ENCODE results near the gene CPT1B.

Gene CPT1B

DNA sequence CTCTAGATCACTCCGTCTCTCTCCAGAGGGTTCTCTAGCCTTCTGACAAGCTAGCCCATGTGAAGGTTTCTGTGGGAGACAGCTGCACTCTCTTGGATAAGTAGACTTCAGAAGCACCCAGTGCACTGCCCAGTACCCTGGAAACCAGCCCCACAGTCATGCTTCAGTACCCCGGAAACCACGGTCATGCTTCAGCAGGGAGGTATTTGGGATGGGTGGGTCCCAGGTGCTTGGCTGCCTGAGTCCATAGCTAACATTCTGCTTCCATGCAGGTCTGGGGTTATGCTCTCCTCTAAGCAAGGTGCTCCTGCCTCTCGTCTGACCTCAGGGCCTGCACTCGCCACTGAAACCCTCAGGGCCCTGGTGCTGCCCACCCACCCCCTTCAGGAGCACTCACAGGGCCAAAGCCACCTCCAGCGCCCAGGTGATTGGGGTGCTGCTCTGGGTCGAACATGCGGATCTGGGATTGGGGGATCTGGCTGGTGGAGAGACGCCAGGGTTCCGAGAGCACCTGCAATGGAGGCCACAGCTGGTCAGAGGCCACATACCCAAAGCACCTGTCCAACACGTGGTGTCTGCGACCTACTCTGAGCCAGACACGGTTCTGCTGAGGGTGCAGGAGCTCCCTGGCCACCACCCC, 8.2 kb downstream of the CPT1B start:
- DNase-seq (ENCODE audit: low read depth in 2 of 2): no peak

DNA sequence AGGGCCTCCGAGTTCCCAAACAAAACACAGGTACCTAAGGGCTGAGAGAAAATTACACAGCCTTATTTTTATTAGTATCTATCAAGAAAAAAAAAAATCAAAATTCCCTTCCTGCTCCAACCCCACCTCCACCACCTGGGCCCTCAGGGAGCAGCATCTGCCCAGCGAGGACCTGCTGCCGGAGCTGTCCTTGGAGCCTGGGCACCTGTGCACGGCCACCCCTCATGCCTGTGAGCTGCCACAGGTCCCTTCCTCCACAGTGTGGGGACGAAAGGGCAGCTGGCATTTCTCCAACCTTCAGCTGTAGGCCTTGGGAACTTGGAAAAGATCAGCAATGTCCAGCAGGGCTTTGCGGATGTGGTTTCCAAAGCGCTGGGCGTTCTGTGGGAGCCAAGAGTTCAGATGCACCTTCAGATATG, 9.2 kb downstream of the CPT1B start:
- no peak for DNase-seq (ENCODE audit: low read depth in 2 of 2)

DNA sequence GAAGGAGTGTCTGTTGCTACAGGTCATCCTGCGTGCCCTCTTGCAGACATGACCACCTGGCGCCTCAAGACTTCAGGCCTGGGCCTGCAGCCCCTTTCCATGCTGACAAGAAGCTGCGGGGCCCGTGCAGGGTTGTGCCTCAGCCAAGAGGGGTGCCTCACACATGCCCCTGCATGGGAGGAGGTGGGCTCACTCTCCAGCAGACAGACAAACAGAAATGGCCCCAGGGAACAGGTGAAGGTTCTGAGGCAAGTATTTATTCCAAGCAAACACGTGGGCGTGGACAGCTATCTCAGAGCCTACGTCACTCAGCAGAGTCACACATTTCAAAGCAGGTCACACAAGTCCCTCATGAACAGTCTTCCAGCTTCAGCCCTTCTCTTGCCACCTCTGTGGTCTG, 9.6 kb downstream of the CPT1B start:
- no peak for DNase-seq (ENCODE audit: low read depth in 2 of 2)

DNA sequence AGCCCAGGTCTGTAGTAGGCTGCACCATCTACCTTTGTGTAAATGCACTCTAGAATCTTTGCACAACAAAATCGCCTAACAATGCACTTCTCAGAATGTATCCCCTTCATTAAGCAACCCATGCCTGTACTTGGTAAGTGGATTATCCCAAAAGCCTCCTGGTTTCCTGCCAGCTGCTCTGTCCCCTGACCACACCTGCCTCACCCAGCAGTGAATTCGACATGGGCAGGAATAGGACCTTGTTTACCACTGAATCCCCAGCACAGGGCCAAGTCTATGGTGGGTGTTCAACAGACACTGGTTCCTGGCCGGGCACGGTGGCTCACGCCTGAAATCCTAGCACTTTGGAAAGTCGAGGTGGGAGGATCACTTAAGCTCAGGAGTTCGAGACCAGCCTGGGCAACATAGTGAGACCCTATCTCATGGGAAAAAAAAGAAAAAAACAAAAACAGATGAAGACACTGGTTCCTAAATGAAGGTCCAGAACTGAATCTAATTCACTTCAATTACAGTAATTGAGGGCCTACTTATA, 10.4 kb downstream of the CPT1B start:
- no peak for DNase-seq (ENCODE audit: low read depth in 2 of 2)

DNA sequence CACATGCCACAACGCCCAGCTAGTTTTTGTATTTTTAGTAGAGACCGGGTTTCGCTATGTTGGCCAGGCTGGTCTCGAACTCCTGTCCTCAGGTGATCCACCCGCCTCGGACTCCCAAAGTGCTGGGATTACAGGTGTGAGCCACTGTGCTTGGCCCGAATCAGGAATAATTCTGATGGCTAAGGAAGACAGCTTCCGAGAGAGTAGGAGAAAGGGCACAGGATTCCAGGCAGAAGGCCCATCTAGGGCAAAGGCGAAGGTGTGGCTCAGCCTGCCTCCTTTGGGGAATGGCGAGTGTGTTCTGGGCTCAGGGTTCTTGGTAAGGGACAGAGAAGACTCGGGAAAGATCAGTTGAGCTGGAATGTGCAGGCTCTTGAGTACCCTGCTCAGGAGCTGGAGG, 13.9 kb downstream of the CPT1B start:
- DNase-seq (ENCODE audit: low read depth in 2 of 2): no peak

DNA sequence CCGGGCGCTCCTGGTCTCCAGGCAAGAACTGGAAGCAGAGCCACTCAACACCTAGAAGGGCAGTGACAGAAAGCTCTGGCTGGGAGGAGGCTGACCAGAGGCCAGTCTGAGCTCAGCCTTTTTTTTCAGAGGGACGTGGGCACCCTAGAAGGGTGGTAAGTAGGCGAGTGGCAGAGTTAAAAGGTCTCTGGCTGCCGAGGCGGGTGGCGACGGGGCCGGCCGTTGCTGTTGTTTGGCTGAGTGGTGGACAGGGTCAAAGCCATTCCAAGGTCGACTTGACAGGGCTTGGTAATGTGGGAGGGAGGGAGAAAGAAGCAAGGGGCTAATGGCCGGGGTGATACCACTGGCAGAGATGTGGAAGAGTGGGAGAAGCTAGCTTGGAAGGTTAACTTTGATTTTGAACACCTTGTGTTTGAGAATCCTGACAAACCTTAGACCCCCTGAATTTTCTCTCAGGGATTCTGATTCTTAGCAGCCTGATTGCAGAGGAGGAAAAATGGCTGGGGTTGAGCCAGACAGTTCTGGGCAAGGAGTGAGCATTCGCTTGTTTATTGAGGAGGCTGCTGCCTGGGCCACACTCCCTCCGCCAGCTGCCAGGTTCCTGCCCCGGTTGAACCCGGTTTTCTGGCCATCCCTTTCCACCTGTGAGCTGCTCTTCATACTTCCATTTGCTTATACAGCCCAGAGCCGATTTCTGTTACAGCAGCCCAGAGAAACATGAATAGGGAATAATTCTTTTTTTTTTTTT, 14.6 kb downstream of the CPT1B start:
- DNase-seq (ENCODE audit: low read depth in 2 of 2): no peak

- DNase-seq (ENCODE audit: low read depth in 2 of 2): peak; percentile 96 to 97
Observed at GRCh38 chr22:50562523-50563412, 15.5 kb downstream of the CPT1B start, which contains the start of gene SYCE3. TSS of gene SYCE3 (minus strand) at chr22:50562919. CDS start at chr22:50556405, 6,514 bp downstream.

GRCh38 chr22:50561401-50562358, 16.5 kb downstream of the CPT1B start:
- no peak for DNase-seq (ENCODE audit: low read depth in 2 of 2)

- DNase-seq (ENCODE audit: low read depth in 2 of 2): no peak
Observed at GRCh38 chr22:50560034-50560433, 18.2 kb downstream of the CPT1B start.

GRCh38 chr22:50556703-50557102, 21.5 kb downstream of the CPT1B start:
- DNase-seq (ENCODE audit: low read depth in 2 of 2): no peak

- no peak for DNase-seq (ENCODE audit: low read depth in 2 of 2)
Observed at GRCh38 chr22:50553310-50553709, 24.9 kb downstream of the CPT1B start.

DNA sequence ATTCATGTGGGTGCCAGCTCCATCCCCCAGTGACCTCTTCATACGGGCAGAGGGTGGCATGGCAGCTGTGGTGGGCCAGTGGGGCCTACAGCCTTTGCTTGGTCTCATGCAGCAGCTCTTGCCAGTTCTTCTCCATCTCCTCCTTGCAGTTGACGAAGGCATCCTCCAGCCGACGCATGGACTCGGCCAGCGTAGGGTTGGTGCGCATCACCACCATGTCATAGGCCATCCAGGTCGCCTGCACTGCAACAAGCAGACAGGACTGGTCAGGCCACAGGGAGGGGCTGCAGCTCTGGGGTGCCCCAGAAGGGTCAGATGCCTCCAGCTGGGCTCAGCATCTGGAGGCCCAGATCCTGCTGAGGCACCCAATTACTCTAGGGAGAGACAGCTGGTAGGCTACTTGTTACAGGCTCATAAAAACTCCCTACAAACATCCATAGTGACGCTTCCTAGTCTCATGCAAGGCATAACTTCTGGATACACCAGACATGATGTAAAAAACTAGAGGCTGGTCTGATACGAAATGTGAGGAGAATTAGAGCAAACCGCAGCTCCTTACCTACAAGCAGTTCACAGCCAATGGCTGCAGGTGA, 27.0 kb downstream of the CPT1B start:
- no peak for DNase-seq (ENCODE audit: low read depth in 2 of 2)

DNA sequence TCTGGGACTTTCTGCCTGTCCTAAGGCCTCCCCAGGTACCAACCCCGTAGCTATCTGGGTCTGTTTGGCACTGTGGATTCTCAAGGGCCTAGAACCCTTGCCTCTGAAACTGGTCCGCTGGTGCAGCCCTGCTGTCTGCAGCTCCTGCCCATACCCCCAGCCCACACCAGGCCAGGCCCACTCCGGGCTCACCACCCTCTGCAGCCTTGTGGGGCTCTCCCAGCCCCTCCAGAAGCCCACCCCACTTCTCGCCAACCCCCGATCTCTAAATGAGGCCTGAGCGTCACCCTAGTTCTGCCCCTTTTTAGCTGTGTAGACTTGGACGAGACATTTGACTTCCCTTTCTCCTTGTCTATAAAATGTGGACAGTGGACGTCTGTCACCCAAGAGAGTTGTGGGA, 27.8 kb downstream of the CPT1B start:
- no peak for DNase-seq (ENCODE audit: low read depth in 2 of 2)

DNA sequence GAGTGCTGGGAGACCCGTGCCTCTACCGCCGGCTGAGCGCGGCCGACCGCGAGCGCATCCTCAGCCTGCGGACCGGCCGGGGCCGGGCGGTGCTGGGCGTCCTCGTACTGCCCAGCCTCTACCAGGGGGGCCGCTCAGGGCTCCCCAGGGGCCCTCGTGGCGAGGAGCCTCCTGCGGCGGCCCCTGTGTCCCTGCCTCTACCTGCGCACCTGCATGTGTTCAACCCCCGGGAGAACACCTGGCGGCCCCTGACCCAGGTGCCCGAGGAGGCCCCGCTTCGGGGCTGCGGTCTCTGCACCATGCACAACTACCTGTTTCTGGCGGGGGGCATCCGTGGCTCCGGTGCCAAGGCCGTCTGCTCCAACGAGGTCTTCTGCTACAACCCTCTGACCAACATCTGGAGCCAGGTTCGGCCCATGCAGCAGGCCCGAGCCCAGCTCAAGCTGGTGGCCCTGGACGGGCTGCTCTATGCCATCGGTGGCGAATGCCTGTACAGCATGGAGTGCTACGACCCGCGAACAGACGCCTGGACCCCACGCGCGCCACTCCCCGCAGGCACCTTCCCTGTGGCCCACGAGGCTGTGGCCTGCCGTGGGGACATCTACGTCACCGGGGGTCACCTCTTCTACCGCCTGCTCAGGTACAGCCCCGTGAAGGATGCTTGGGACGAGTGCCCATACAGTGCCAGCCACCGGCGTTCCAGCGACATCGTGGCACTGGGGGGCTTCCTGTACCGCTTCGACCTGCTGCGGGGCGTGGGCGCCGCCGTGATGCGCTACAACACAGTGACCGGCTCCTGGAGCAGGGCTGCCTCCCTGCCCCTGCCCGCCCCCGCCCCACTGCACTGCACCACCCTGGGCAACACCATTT, 29.1 kb downstream of the CPT1B start:
- DNase-seq (ENCODE audit: low read depth in 2 of 2): no peak

DNA sequence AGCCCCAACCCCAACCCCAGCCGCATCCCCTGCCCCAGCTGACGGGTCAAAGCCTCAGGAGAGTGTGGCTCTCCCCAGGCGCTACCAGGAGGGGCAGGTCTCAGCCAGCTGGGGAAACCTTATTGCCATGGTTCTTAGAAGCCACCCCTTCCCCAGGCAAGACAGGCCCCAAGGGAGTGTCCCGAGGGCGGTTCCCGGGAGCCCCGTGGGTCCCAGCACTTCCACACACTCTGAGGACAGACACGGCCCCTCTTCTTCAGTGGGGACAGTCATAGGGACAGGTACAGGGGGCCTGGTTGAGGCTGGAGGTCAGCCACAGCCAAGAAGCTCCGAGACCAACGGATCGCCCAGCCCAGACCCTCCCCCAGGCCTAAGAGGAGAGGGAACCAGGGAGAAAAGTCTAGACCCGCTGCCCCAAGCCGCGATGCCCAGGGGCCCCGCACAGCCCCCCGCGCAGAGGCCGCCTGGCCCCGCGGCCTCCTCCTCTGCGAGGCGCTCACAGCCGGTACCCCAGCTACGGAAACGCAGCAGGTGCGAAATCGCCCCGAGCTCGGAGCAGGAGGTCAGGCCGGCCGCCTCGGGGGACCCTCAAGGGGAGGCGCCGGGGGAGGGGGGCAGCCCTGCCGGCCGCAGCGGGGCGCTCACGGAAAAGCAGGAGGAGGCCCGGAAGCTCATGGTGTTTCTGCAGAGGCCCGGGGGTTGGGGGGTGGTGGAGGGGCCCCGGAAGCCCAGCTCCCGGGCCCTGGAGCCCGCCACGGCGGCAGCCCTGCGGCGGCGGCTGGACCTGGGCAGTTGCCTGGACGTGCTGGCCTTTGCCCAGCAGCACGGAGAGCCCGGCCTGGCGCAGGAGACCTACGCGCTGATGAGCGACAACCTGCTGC, 29.9 kb downstream of the CPT1B start:
- no peak for DNase-seq (ENCODE audit: low read depth in 2 of 2)

- no peak for DNase-seq (ENCODE audit: low read depth in 2 of 2)
Observed at GRCh38 chr22:50547263-50547985, 30.8 kb downstream of the CPT1B start.

- no peak for DNase-seq (ENCODE audit: low read depth in 2 of 2)
Observed at GRCh38 chr22:50546326-50547262, 31.6 kb downstream of the CPT1B start.

Measured in activated CD4-positive, alpha-beta T cell treated with anti-CD3 and anti-CD28 coated beads for 24 hours (primary cell).